Measurements from ENCODE around the gene DPPA3. TPM values are rescaled to one million over a fixed set of nuclear protein-coding genes. Genes with fewer than 3 reads are reported as not detected.
"Not testable (repeated sequence)": the region's sequence is repeated elsewhere in the genome, so short reads cannot be mapped to it uniquely, and the experiment has no call there.

Gene DPPA3
- total RNA-seq, 1 donor from 2014 or later: not detected

DNA sequence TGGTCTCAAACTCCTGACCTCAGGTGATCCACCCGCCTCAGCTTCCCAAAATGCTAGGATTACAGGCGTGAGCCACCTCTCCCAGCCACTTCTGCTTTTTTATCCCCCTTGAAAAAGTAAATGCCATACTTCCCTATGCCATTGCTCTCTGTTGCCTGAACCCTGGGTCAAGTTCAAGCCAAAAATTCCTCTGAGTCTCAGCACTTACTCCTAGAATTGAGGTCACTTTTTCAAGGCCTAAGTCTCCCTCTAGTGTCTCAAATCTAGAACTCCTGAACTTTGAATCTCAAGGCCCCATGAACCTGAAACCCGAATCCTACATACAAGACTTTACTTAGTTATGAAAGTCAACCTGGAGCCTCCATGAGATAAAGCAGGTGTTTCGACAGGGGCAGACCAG lies 44.1 kb upstream of the DPPA3 start:
- no peak overlapping the region for H3K27ac Mint-ChIP-seq (ENCODE audit: unreplicated experiment)
- no peak for FAIRE-seq

DNA sequence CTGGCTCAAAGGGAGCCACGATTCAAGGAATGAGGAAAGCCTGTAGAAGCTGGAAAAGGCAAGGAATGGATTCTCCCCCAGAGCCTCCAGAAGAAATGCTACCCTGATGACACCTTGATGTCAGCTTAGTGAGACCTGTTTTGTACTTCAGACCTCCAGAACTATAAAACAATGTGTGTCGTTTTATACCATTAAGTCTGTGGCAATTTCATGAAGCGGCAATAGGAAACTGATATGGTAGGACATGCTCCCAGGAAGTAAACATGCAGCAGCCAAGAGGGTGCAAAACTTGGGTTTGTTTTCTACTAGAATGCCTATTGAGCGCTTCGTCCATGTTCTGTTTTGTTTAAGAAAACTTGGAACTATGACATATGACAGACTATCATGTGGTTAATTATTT lies 43.1 kb upstream of the DPPA3 start:
- no peak overlapping the region for H3K27ac Mint-ChIP-seq (ENCODE audit: unreplicated experiment)
- Histone ChIP-seq H3K27ac (ENCODE audit: low read depth, low read length) (no peak overlapping the region), H3K9ac (ENCODE audit: low read length) (no peak overlapping the region), H4K20me1 (ENCODE audit: insufficient read depth, low read length) (no peaks in the 10 kb centered on the region), H3K4me1 (ENCODE audit: insufficient read depth, low read length) (no peaks in the 10 kb centered on the region), H3K27me3 (ENCODE audit: insufficient read depth, low read length) (no peaks in the 10 kb centered on the region), H2AFZ (ENCODE audit: low read depth, low read length) (no peak overlapping the region), H3K4me2 (ENCODE audit: low read length) (no peak overlapping the region), H3K79me2 (ENCODE audit: insufficient read depth, low read length) (no peaks in the 10 kb centered on the region), H3K4me3 (ENCODE audit: insufficient read depth, low read depth, low read length) (no peak overlapping the region), H3K9me3 (ENCODE audit: insufficient read depth, low read depth, low read length) (no peaks in the 10 kb centered on the region), H3K36me3 (ENCODE audit: insufficient read depth, low read length) (no peaks in the 10 kb centered on the region)
- H3K9me3 Mint-ChIP-seq (ENCODE audit: unreplicated experiment): no peaks in the 10 kb centered on the region
- no peak overlapping the region for H3K4me3 Mint-ChIP-seq (ENCODE audit: unreplicated experiment)
- FAIRE-seq (no peak), DNase-seq (ENCODE audit: low read depth) (no peak)
- no peaks in the 10 kb centered on the region for H3K36me3 Mint-ChIP-seq (ENCODE audit: low read depth, unreplicated experiment)
- no peaks in the 10 kb centered on the region for H3K27me3 Mint-ChIP-seq (ENCODE audit: low read depth, unreplicated experiment)
- H3K4me1 Mint-ChIP-seq (ENCODE audit: low read depth, unreplicated experiment): no peaks in the 10 kb centered on the region
- TF ChIP-seq, protein P1, sequence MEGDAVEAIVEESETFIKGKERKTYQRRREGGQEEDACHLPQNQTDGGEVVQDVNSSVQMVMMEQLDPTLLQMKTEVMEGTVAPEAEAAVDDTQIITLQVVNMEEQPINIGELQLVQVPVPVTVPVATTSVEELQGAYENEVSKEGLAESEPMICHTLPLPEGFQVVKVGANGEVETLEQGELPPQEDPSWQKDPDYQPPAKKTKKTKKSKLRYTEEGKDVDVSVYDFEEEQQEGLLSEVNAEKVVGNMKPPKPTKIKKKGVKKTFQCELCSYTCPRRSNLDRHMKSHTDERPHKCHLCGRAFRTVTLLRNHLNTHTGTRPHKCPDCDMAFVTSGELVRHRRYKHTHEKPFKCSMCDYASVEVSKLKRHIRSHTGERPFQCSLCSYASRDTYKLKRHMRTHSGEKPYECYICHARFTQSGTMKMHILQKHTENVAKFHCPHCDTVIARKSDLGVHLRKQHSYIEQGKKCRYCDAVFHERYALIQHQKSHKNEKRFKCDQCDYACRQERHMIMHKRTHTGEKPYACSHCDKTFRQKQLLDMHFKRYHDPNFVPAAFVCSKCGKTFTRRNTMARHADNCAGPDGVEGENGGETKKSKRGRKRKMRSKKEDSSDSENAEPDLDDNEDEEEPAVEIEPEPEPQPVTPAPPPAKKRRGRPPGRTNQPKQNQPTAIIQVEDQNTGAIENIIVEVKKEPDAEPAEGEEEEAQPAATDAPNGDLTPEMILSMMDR (IDR thresholded peaks at IDR 0.05; ENCODE audit: insufficient read depth, low read depth, low read length): no peak
- no peak for TF ChIP-seq EZH2 (IDR thresholded peaks at IDR 0.05; ENCODE audit: insufficient read depth, low read length)

More for the DNA sequence above, 44.1 kb upstream of the DPPA3 start:
- no peak for TF ChIP-seq EZH2 (IDR thresholded peaks at IDR 0.05; ENCODE audit: insufficient read depth, low read length)
- TF ChIP-seq, protein P1 (IDR thresholded peaks at IDR 0.05; ENCODE audit: insufficient read depth, low read depth, low read length): no peak
- no peak overlapping the region for H3K4me2 ChIP-seq (ENCODE audit: low read length)
- no peak for DNase-seq (ENCODE audit: low read depth)
- no peaks in the 10 kb centered on the region for H4K20me1 ChIP-seq (ENCODE audit: insufficient read depth, low read length)
- H3K36me3 ChIP-seq (ENCODE audit: insufficient read depth, low read length): no peaks in the 10 kb centered on the region
- H3K4me1 Mint-ChIP-seq (ENCODE audit: low read depth, unreplicated experiment): no peaks in the 10 kb centered on the region
- no peaks in the 10 kb centered on the region for H3K9me3 Mint-ChIP-seq (ENCODE audit: unreplicated experiment)
- H3K4me1 ChIP-seq (ENCODE audit: insufficient read depth, low read length): no peaks in the 10 kb centered on the region
- no peaks in the 10 kb centered on the region for H3K36me3 Mint-ChIP-seq (ENCODE audit: low read depth, unreplicated experiment)
- H3K4me3 Mint-ChIP-seq (ENCODE audit: unreplicated experiment): no peak overlapping the region
- no peak overlapping the region for H3K9ac ChIP-seq (ENCODE audit: low read length)
- no peaks in the 10 kb centered on the region for H3K27me3 ChIP-seq (ENCODE audit: insufficient read depth, low read length)
- H3K4me3 ChIP-seq (ENCODE audit: insufficient read depth, low read depth, low read length): no peak overlapping the region
- H3K27ac ChIP-seq (ENCODE audit: low read depth, low read length): no peak overlapping the region
- H3K9me3 ChIP-seq (ENCODE audit: insufficient read depth, low read depth, low read length): no peaks in the 10 kb centered on the region
- H3K27me3 Mint-ChIP-seq (ENCODE audit: low read depth, unreplicated experiment): no peaks in the 10 kb centered on the region
- no peaks in the 10 kb centered on the region for H3K79me2 ChIP-seq (ENCODE audit: insufficient read depth, low read length)
- no peak overlapping the region for H2AFZ ChIP-seq (ENCODE audit: low read depth, low read length)

DNA sequence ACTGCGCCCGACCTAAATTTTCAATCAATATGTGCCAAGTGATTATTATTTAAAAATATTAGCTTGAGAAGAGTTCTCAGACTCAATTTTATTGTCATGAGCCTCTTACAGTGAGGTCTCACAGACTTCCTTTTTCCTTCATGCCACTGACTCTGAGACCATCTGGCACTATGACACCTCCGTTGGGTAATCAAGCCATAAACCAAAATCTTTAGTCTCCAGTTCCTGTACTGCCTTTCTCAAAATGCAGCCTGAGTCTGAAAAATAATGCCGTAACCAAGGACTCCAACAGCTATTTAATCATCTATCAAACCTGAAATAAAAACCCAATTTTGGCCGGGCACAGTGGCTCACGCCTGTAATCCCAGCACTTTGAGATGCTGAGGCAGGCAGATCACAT lies 35.8 kb upstream of the DPPA3 start:
- H3K4me3 ChIP-seq (ENCODE audit: insufficient read depth, low read depth, low read length); H3K27ac Mint-ChIP-seq (ENCODE audit: unreplicated experiment); H3K36me3 Mint-ChIP-seq (ENCODE audit: low read depth, unreplicated experiment); H3K4me2 ChIP-seq (ENCODE audit: low read length); H3K27me3 ChIP-seq (ENCODE audit: insufficient read depth, low read length); H3K4me1 ChIP-seq (ENCODE audit: insufficient read depth, low read length); H3K9me3 ChIP-seq (ENCODE audit: insufficient read depth, low read depth, low read length); H3K27ac ChIP-seq (ENCODE audit: low read depth, low read length); H3K9ac ChIP-seq (ENCODE audit: low read length); H3K4me3 Mint-ChIP-seq (ENCODE audit: unreplicated experiment); H4K20me1 ChIP-seq (ENCODE audit: insufficient read depth, low read length); H3K4me1 Mint-ChIP-seq (ENCODE audit: low read depth, unreplicated experiment); H2AFZ ChIP-seq (ENCODE audit: low read depth, low read length); FAIRE-seq; H3K36me3 ChIP-seq (ENCODE audit: insufficient read depth, low read length); H3K9me3 Mint-ChIP-seq (ENCODE audit: unreplicated experiment); H3K79me2 ChIP-seq (ENCODE audit: insufficient read depth, low read length); DNase-seq (ENCODE audit: low read depth); H3K27me3 Mint-ChIP-seq (ENCODE audit: low read depth, unreplicated experiment): not testable (repeated sequence)
